GM12801 (cell line): ENCODE data around the gene TFF3.

ENCODE experiments used
- TF ChIP-seq, protein P1 (sequence below): IDR thresholded peaks from one replicate; pipeline ENCODE4 v1.5.1; 2011; ENCODE audit warnings: control low read depth; ENCODE audit not compliant: insufficient read length; ENCODE audit errors: extremely low read depth

Gene TFF3

DNA sequence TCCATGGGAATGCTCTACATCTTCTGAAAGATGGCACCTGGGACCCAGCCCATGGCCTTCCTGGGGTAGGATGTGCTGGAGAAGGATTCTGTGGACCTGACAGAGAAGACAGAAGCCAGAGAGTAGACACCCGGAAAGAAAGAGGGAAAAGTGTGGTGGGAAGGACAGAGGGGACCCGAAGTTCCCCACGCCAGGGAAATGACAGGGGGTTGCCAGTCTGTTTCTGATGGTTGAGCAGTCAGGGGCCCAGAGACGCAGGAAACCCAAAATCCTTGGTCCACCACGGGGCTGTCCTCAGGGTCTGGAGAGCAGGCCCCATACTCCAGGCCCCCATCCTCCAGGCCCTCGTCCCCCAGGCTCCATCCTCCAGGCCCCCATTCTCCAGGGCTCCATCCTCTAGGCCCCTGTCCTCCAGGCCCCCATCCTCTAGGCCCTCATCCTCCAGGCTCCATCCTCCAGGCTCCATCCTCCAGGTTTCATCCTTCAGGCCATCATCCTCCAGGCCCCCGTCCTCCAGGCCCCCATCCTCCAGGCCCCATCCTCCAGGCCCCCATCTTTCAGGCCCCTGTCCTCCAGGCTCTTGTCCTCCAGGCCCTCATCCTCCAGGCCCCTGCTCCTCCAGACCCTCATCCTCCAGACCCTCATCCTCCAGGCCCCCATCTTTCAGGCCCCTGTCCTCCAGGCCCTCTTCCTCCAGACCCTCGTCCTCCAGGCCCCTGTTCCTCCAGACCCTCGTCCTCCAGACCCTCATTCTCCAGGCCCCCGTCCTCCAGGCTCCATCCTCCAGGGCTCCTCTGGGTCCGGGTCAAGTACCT is 36.6 kb upstream of the TFF3 start:
- TF ChIP-seq, protein P1, sequence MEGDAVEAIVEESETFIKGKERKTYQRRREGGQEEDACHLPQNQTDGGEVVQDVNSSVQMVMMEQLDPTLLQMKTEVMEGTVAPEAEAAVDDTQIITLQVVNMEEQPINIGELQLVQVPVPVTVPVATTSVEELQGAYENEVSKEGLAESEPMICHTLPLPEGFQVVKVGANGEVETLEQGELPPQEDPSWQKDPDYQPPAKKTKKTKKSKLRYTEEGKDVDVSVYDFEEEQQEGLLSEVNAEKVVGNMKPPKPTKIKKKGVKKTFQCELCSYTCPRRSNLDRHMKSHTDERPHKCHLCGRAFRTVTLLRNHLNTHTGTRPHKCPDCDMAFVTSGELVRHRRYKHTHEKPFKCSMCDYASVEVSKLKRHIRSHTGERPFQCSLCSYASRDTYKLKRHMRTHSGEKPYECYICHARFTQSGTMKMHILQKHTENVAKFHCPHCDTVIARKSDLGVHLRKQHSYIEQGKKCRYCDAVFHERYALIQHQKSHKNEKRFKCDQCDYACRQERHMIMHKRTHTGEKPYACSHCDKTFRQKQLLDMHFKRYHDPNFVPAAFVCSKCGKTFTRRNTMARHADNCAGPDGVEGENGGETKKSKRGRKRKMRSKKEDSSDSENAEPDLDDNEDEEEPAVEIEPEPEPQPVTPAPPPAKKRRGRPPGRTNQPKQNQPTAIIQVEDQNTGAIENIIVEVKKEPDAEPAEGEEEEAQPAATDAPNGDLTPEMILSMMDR, result no peak

DNA sequence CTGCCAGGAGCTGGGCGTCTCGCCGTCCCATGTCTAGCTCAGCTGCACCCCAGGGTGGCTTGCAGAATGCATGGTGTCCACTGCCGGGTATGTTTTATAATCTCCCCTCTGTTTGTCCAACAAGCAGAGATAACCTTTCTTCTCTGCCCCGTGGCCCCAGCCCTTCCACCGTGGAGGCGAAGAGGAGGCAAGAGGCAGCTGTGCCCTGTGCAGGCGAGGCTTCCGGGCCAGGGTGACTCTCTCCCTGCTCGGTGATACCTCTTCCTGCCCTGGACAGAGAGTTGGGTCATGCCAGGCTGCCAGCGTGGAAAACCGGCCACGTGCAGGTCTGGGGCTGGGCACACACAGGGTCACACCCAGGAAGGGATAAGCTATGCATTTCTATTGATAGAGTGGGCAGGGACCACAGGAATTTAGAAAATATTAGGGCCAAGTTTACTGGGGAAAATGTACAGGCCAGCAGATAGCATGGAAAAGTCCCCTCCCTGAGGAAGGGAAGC is 35.8 kb upstream of the TFF3 start, which contains the start of gene TFF2:
Gene TFF2 (minus strand): TSS at position 68 of the 500 bp plus-strand sequence. CDS start 37 bp downstream, at position 31.
- TF ChIP-seq, protein P1, result no peak

DNA sequence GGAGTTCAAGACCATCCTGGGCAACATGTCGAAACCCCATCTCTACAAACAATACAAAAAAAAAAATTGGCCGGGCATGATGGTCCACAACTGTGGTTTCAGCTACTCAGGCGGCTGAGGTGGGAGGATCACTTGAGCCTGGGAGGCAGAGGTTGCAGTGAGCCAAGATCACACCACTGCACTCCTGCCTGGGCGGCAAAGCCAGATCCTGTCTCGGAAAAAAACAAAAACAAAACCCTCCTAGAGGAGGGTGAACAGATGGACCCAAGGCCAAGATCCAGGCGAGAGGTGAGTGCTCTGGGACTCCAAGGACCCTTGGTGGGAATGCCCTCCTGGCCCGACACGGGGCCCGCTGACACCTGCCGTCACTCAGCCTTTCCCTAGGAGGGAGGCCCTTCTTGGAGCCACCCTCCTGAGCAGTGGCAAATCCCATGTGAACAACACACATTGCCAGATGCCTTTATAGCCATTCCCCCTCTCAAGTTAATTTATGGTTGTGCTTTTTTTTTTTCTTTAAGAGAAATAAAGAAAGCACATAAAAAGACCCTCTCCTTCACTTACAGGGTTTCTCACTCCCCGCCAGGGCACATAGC is 35.2 kb upstream of the TFF3 start:
- TF ChIP-seq, protein P1, result no peak

DNA sequence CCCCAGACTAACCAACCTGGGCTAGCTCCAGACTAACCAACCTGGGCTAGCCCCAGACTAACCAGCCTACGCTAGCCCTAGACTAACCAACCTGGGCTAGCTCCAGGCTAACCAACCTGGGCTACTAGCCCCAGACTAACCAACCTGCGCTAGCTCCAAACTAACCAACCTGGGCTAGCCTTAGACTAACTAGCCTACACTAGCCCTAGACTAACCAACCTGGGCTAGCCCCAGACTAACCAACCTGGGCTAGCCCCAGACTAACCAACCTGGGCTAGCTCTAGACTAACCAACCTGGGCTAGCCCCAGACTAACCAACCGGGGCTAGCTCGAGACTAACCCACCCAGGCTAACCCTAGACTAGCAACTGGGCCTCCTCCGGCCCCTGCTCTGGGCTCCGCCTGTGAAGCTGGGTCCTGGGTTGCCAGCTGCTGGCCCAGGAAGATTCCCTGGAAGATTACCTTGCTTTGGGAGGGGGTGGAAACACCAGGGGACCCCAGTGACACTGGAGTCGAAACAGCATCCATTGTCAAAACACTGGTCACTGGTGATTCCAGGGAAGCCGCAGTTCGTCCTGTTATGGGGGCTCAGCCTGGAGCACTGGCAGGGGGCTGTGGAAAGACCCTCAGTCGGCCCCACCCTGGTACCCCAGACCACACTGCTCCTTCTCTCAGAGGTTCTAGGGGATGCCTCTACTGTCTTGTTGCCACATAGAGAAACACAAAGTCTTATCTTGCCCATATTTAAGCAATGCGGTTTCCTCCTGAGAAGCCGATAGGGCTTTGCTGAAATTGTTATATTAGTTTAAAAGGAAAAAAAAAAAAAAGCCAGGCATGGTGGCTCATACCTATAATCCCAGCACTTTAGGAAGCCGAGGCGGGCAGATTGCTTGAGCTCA is 34.5 kb upstream of the TFF3 start:
- TF ChIP-seq, protein P1, result no peak

DNA sequence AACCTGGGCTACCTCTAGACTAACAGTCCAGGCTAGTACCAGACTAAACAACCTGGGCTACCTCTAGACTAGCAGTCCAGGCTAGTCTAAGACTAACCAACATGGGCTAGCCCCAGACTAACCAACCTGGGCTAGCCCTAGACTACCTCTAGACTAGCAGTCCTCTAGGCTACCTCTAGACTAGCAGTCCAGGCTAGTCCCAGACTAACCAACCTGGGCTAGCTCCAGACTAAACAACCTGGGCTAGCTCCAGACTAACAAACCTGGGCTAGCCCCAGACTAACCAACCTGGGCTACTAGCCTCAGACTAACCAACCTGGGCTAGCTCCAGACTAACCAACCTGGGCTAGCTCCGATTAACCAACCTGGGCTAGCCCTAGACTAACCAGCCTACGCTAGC is 33.6 kb upstream of the TFF3 start:
- TF ChIP-seq, protein P1, result no peak

DNA sequence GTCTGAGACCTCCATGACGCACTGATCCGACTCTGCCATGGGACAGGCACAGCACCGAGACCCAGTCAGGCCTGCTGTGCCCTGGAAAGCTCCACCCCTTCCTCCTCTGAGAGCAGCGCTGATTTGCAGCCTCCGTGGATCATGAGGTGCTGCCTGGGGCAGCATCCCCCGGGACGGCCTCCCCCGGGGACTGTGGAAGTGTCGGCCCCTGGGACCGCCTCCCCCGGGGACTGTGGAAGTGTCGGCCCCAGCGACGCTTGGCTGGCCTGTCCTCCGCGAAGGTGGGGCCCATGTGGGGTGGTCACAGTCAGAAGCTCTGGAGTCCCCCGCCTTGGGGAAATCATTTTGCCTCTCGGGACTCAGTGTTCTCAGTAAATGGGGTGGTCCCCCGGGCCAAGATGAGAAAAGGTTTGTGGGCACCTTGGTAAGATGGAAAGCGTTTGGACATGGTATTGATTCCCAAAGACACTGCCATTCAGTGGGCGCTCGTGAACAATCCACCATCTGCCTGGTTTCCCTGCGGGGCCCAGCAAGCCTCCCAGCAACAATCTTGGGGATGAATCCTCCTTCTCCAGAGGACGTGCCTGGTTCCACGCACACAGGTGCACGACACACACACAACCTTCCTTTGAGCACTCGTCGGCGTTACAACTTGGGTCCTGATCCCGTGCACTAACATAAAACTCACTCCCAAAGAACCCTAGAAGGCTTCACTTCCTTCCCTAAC is 32.6 kb upstream of the TFF3 start:
- TF ChIP-seq, protein P1, result no peak
